ENCODE results near the gene HTR2B. TPM values are rescaled to one million over a fixed set of nuclear protein-coding genes. Genes with fewer than 3 reads are reported as not detected.

The HTR2B gene
- polyA plus RNA-seq, 4 donors = 0.64 to 0.98 TPM; not detected in 2

- no peak overlapping the region for H3K4me3 ChIP-seq (ENCODE audit: low read depth in 1 of 3, low read length in 3 of 3)
- 90 to 95% (median 94%) methylated on average over 4 of the region's 4 CpGs for WGBS, 3 donors
- no peaks in the 10 kb centered on the region for H3K4me1 ChIP-seq (ENCODE audit: control insufficient read depth in 3 of 3, insufficient read depth in 2 of 3, low read depth in 1 of 3, low read length in 2 of 3)
- no peaks in the 10 kb centered on the region for H3K27me3 ChIP-seq (ENCODE audit: control insufficient read depth in 3 of 3, insufficient read depth in 3 of 3, low read length in 3 of 3)
- FAIRE-seq = no peak
- peaks cover 6 to 13% (median 12%) of the 10 kb centered on the region in 3 donors for H3K36me3 ChIP-seq (ENCODE audit: control insufficient read depth in 3 of 3, insufficient read depth in 2 of 3, low read depth in 1 of 3, low read length in 3 of 3)
- no peaks in the 10 kb centered on the region for H3K9me3 ChIP-seq (ENCODE audit: control insufficient read depth in 2 of 2, insufficient read depth in 1 of 2, low read depth in 1 of 2, low read length in 1 of 2)
- no peak overlapping the region for H3K27ac ChIP-seq (ENCODE audit: low read depth in 1 of 3, low read length in 2 of 3)
- DNase-seq = no peak
Measured at GRCh38 chr2:231163414-231164095, 38.7 kb upstream of the HTR2B start.

GRCh38 chr2:231163011-231163410 is 38.2 kb upstream of the HTR2B start:
- Histone ChIP-seq H3K27ac (ENCODE audit: low read depth in 1 of 3, low read length in 2 of 3) (no peak overlapping the region), H3K9me3 (ENCODE audit: control insufficient read depth in 2 of 2, insufficient read depth in 1 of 2, low read depth in 1 of 2, low read length in 1 of 2) (no peaks in the 10 kb centered on the region), H3K4me3 (ENCODE audit: low read depth in 1 of 3, low read length in 3 of 3) (no peak overlapping the region), H3K4me1 (ENCODE audit: control insufficient read depth in 3 of 3, insufficient read depth in 2 of 3, low read depth in 1 of 3, low read length in 2 of 3) (no peaks in the 10 kb centered on the region), H3K36me3 (ENCODE audit: control insufficient read depth in 3 of 3, insufficient read depth in 2 of 3, low read depth in 1 of 3, low read length in 3 of 3) (peaks cover 6 to 14% (median 12%) of the 10 kb centered on the region in 3 donors), H3K27me3 (ENCODE audit: control insufficient read depth in 3 of 3, insufficient read depth in 3 of 3, low read length in 3 of 3) (no peaks in the 10 kb centered on the region)
- DNase-seq (no peak), FAIRE-seq (no peak)
- 89 to 100% (median 94%) methylated on average over 3 of the region's 3 CpGs for WGBS, 3 donors

GRCh38 chr2:231161877-231162329 is 37.1 kb upstream of the HTR2B start:
- H3K9me3 ChIP-seq (ENCODE audit: control insufficient read depth in 2 of 2, insufficient read depth in 1 of 2, low read depth in 1 of 2, low read length in 1 of 2) = no peaks in the 10 kb centered on the region
- WGBS, 3 donors = 50 to 80% (median 74%) methylated on average over 2 of the region's 2 CpGs
- H3K4me1 ChIP-seq (ENCODE audit: control insufficient read depth in 3 of 3, insufficient read depth in 2 of 3, low read depth in 1 of 3, low read length in 2 of 3) = no peaks in the 10 kb centered on the region
- H3K27ac ChIP-seq (ENCODE audit: low read depth in 1 of 3, low read length in 2 of 3) = peak overlapping the region in 1 of 3 donors; percentile 45
- H3K36me3 ChIP-seq (ENCODE audit: control insufficient read depth in 3 of 3, insufficient read depth in 2 of 3, low read depth in 1 of 3, low read length in 3 of 3) = peaks cover 6 to 17% (median 12%) of the 10 kb centered on the region in 3 donors
- H3K27me3 ChIP-seq (ENCODE audit: control insufficient read depth in 3 of 3, insufficient read depth in 3 of 3, low read length in 3 of 3) = no peaks in the 10 kb centered on the region
- DNase-seq (no peak), FAIRE-seq (no peak)
- no peak overlapping the region for H3K4me3 ChIP-seq (ENCODE audit: low read depth in 1 of 3, low read length in 3 of 3)

- Histone ChIP-seq H3K4me1 (ENCODE audit: control insufficient read depth in 3 of 3, insufficient read depth in 2 of 3, low read depth in 1 of 3, low read length in 2 of 3) (no peaks in the 10 kb centered on the region), H3K36me3 (ENCODE audit: control insufficient read depth in 3 of 3, insufficient read depth in 2 of 3, low read depth in 1 of 3, low read length in 3 of 3) (peaks cover 6 to 17% (median 10%) of the 10 kb centered on the region in 3 donors), H3K27ac (ENCODE audit: low read depth in 1 of 3, low read length in 2 of 3) (peak overlapping the region in 1 of 3 donors; percentile 80), H3K27me3 (ENCODE audit: control insufficient read depth in 3 of 3, insufficient read depth in 3 of 3, low read length in 3 of 3) (no peaks in the 10 kb centered on the region), H3K9me3 (ENCODE audit: control insufficient read depth in 2 of 2, insufficient read depth in 1 of 2, low read depth in 1 of 2, low read length in 1 of 2) (no peaks in the 10 kb centered on the region), H3K4me3 (ENCODE audit: low read depth in 1 of 3, low read length in 3 of 3) (no peak overlapping the region)
- FAIRE-seq (no peak), DNase-seq (no peak)
- WGBS, 3 donors = 74 to 86% (median 79%) methylated on average over 7 of the region's 7 CpGs
Measured at GRCh38 chr2:231161252-231161839, 36.5 kb upstream of the HTR2B start.

- Histone ChIP-seq H3K27me3 (ENCODE audit: control insufficient read depth in 3 of 3, insufficient read depth in 3 of 3, low read length in 3 of 3) (no peaks in the 10 kb centered on the region), H3K9me3 (ENCODE audit: control insufficient read depth in 2 of 2, insufficient read depth in 1 of 2, low read depth in 1 of 2, low read length in 1 of 2) (no peaks in the 10 kb centered on the region), H3K4me3 (ENCODE audit: low read depth in 1 of 3, low read length in 3 of 3) (no peak overlapping the region), H3K27ac (ENCODE audit: low read depth in 1 of 3, low read length in 2 of 3) (peak overlapping the region in 1 of 3 donors; percentile 80), H3K36me3 (ENCODE audit: control insufficient read depth in 3 of 3, insufficient read depth in 2 of 3, low read depth in 1 of 3, low read length in 3 of 3) (peaks cover 6 to 16% (median 10%) of the 10 kb centered on the region in 3 donors), H3K4me1 (ENCODE audit: control insufficient read depth in 3 of 3, insufficient read depth in 2 of 3, low read depth in 1 of 3, low read length in 2 of 3) (no peaks in the 10 kb centered on the region)
- FAIRE-seq = no peak
- DNase-seq = no peak
- WGBS, 3 donors = 97 to 98% (median 97%) methylated on average over 5 of the region's 5 CpGs
Measured at GRCh38 chr2:231160701-231161100, 35.9 kb upstream of the HTR2B start.

GRCh38 chr2:231159306-231159705 is 34.5 kb upstream of the HTR2B start:
- DNase-seq = no peak
- H3K27ac ChIP-seq (ENCODE audit: low read depth in 1 of 3, low read length in 2 of 3) = no peak overlapping the region

GRCh38 chr2:231152800-231153557 is 28.1 kb upstream of the HTR2B start:
- Histone ChIP-seq H3K4me3 (ENCODE audit: low read depth in 1 of 3, low read length in 3 of 3) (no peak overlapping the region), H3K4me1 (ENCODE audit: control insufficient read depth in 3 of 3, insufficient read depth in 2 of 3, low read depth in 1 of 3, low read length in 2 of 3) (no peaks in the 10 kb centered on the region), H3K27me3 (ENCODE audit: control insufficient read depth in 3 of 3, insufficient read depth in 3 of 3, low read length in 3 of 3) (no peaks in the 10 kb centered on the region), H3K27ac (ENCODE audit: low read depth in 1 of 3, low read length in 2 of 3) (no peak overlapping the region), H3K9me3 (ENCODE audit: control insufficient read depth in 2 of 2, insufficient read depth in 1 of 2, low read depth in 1 of 2, low read length in 1 of 2) (no peaks in the 10 kb centered on the region), H3K36me3 (ENCODE audit: control insufficient read depth in 3 of 3, insufficient read depth in 2 of 3, low read depth in 1 of 3, low read length in 3 of 3) (peaks cover 0 to 30% (median 4%) of the 10 kb centered on the region in 3 donors)
- 96 to 97% (median 96%) methylated on average over 8 of the region's 8 CpGs for WGBS, 3 donors
- FAIRE-seq (no peak), DNase-seq (no peak)

More at GRCh38 chr2:231159306-231159705, 34.5 kb upstream of the HTR2B start:
- Histone ChIP-seq H3K27me3 (ENCODE audit: control insufficient read depth in 3 of 3, insufficient read depth in 3 of 3, low read length in 3 of 3) (no peaks in the 10 kb centered on the region), H3K9me3 (ENCODE audit: control insufficient read depth in 2 of 2, insufficient read depth in 1 of 2, low read depth in 1 of 2, low read length in 1 of 2) (no peaks in the 10 kb centered on the region), H3K4me3 (ENCODE audit: low read depth in 1 of 3, low read length in 3 of 3) (no peak overlapping the region), H3K4me1 (ENCODE audit: control insufficient read depth in 3 of 3, insufficient read depth in 2 of 3, low read depth in 1 of 3, low read length in 2 of 3) (no peaks in the 10 kb centered on the region), H3K36me3 (ENCODE audit: control insufficient read depth in 3 of 3, insufficient read depth in 2 of 3, low read depth in 1 of 3, low read length in 3 of 3) (peaks cover 0 to 17% (median 4%) of the 10 kb centered on the region in 3 donors)
- no peak for FAIRE-seq

- no peaks in the 10 kb centered on the region for H3K9me3 ChIP-seq (ENCODE audit: control insufficient read depth in 2 of 2, insufficient read depth in 1 of 2, low read depth in 1 of 2, low read length in 1 of 2)
- FAIRE-seq (no peak), DNase-seq (no peak)
- H3K4me3 ChIP-seq (ENCODE audit: low read depth in 1 of 3, low read length in 3 of 3) = no peak overlapping the region
- peaks cover 4 to 18% (median 7%) of the 10 kb centered on the region in 3 donors for H3K36me3 ChIP-seq (ENCODE audit: control insufficient read depth in 3 of 3, insufficient read depth in 2 of 3, low read depth in 1 of 3, low read length in 3 of 3)
- 84 to 95% (median 93%) methylated on average over 2 of the region's 2 CpGs for WGBS, 3 donors
- no peaks in the 10 kb centered on the region for H3K27me3 ChIP-seq (ENCODE audit: control insufficient read depth in 3 of 3, insufficient read depth in 3 of 3, low read length in 3 of 3)
- H3K4me1 ChIP-seq (ENCODE audit: control insufficient read depth in 3 of 3, insufficient read depth in 2 of 3, low read depth in 1 of 3, low read length in 2 of 3) = no peaks in the 10 kb centered on the region
- H3K27ac ChIP-seq (ENCODE audit: low read depth in 1 of 3, low read length in 2 of 3) = no peak overlapping the region
Measured at GRCh38 chr2:231146665-231147064, 21.8 kb upstream of the HTR2B start.

Data from small intestine (tissue), 7 donors.